ENCODE measurements around the gene CENPN. TPM values are rescaled to one million over a fixed set of nuclear protein-coding genes. Genes with fewer than 3 reads are reported as not detected.

Gene CENPN
- total and polyA plus RNA-seq, 4 donors: 4.4 to 7.0 (median 5.4) TPM

DNA sequence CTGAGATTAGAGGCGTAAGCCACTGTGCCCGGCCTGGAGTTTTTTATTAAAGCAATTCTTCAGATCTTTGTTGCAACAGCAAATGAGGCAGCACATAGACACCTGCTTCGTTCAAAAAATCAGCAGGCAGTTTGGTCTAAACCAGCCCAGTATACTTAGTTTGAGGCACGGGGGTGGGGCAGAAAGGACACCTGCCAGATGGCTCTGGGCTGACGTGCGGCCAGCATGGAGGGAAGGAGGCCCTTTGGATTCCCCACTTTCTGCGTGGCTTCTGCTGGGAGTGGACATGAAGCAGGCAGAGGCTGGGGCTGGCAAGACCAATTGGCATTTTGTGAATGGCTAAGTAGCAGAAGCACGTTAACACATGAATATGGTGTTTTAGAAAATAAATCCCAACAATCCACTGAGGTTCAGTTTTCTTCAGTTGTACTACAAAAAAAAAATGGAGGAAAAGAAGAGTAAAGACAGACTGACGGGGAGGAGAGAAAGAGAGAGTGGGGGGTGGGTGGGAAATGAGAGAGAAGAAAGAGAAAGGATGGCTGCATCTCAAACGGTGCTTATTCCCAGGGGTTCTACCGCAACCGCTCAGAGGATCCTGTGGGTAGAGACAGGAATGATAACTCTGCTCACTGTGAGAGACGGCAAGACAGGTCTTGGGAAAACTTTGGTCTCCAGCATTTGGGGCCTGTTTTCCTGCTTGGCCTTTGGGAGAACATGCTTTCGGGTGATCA, 53.7 kb downstream of the CENPN start:
- DNase-seq: no peak
- ATAC-seq (ENCODE audit: low FRiP score): no peak
- WGBS, 2 donors: 74 to 81% methylated on average over 14 of the region's 14 CpGs
- H3K27ac ChIP-seq (ENCODE audit: low read depth in 1 of 2, low read length in 2 of 2): no peak overlapping the region
- H3K27me3 ChIP-seq (ENCODE audit: control insufficient read depth in 1 of 2, insufficient read depth in 2 of 2, low read length in 1 of 2): no peaks in the 10 kb centered on the region
- H3K36me3 ChIP-seq (ENCODE audit: control insufficient read depth in 1 of 2, insufficient read depth in 2 of 2, low read length in 1 of 2): no peaks in the 10 kb centered on the region
- H3K4me3 ChIP-seq (ENCODE audit: low read length in 2 of 2): no peak overlapping the region
- H3K9me3 ChIP-seq (ENCODE audit: control insufficient read depth, low read length): no peaks in the 10 kb centered on the region
- H3K4me1 ChIP-seq (ENCODE audit: control insufficient read depth in 1 of 2, insufficient read depth in 2 of 2, low read length in 2 of 2): no peaks in the 10 kb centered on the region
- intact Hi-C loops (cut with DNase I): no loop called here

DNA sequence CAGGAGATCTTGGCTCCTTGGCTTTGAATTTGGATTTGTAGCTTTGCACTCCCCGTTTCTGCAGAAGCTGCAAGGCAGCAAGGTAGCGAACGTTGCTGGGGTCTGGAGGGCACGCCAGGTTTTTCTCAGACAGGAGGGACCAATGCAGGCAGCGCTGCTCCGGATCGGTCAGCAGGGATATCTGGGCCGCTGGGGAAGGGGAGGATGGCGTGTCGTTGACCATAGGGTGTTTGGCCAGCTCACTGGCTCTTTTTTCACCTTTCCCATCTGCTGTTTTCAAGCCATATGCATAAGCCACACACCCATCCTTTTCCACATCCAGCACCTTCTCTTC, 54.3 kb downstream of the CENPN start:
- H3K27ac ChIP-seq (ENCODE audit: low read depth in 1 of 2, low read length in 2 of 2): no peak overlapping the region
- H3K4me3 ChIP-seq (ENCODE audit: low read length in 2 of 2): no peak overlapping the region
- ATAC-seq (ENCODE audit: low FRiP score) (no peak), DNase-seq (no peak)
- H3K36me3 ChIP-seq (ENCODE audit: control insufficient read depth in 1 of 2, insufficient read depth in 2 of 2, low read length in 1 of 2): no peaks in the 10 kb centered on the region
- no peaks in the 10 kb centered on the region for H3K4me1 ChIP-seq (ENCODE audit: control insufficient read depth in 1 of 2, insufficient read depth in 2 of 2, low read length in 2 of 2)
- H3K27me3 ChIP-seq (ENCODE audit: control insufficient read depth in 1 of 2, insufficient read depth in 2 of 2, low read length in 1 of 2): no peaks in the 10 kb centered on the region
- H3K9me3 ChIP-seq (ENCODE audit: control insufficient read depth, low read length): no peaks in the 10 kb centered on the region
- intact Hi-C loops (cut with DNase I): no loop called here
- 78 to 83% methylated on average over 10 of the region's 10 CpGs for WGBS, 2 donors

DNA sequence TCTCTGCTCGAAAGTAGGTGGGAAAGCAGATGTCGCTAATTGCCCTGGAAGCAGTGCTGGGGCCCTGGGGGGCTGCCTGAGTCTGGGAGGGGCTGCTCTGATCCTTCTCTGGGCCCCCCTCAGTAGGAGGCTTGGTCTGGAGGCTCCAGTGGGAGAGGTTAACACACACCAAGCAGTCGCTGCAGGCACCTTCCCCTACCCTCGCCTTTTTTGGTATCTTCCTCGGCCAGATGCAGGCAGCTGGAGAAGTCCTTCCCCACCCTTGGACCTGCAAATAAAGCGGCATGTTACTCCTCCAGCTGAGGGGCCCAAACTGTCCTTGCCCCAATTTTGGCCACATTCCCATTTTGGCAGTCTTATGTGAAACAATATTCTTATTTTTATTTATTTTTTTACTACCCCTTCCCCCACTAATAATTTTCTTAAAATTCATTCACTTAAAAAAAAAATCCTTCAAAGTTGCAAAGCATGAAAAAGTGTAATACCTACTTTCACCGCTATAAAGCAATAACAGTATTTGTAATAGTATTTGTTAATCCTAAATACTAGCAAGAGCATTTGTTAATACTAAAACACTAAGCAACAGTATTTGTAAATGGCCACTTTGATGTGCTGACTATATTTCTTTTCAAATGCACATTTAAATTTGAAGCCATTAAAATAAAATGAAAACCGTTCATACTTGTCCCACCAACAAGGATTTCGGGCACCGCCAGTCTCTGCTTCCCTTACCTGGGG, 55.0 kb downstream of the CENPN start:
- Histone ChIP-seq H3K4me1 (ENCODE audit: control insufficient read depth in 1 of 2, insufficient read depth in 2 of 2, low read length in 2 of 2) (no peaks in the 10 kb centered on the region), H3K4me3 (ENCODE audit: low read length in 2 of 2) (no peak overlapping the region), H3K9me3 (ENCODE audit: control insufficient read depth, low read length) (no peaks in the 10 kb centered on the region), H3K36me3 (ENCODE audit: control insufficient read depth in 1 of 2, insufficient read depth in 2 of 2, low read length in 1 of 2) (no peaks in the 10 kb centered on the region), H3K27ac (ENCODE audit: low read depth in 1 of 2, low read length in 2 of 2) (no peak overlapping the region), H3K27me3 (ENCODE audit: control insufficient read depth in 1 of 2, insufficient read depth in 2 of 2, low read length in 1 of 2) (no peaks in the 10 kb centered on the region)
- DNase-seq (no peak), ATAC-seq (ENCODE audit: low FRiP score) (no peak)
- intact Hi-C loops (cut with DNase I): no loop called here
- WGBS, 2 donors: 85 to 89% methylated on average over 10 of the region's 10 CpGs

DNA sequence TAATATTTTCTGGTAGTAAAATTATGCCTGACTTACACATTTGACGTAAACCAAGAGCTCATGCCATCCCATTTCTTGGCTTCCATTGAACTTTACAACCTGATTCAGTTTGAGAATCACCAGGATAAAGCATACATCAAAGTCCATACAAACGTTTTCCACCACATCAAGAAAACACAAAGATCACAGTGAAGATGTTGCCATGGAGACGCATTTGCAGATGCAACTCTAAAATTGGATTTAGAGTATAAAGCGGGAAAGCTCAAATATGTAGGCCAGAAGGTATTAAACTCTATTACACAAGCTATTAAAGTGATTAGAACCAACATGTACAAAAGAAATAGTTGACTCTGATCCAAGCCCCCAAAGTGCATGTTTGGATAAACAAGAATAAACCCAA, 59.7 kb downstream of the CENPN start:
- Histone ChIP-seq H3K27ac (ENCODE audit: low read depth in 1 of 2, low read length in 2 of 2) (no peak overlapping the region), H3K9me3 (ENCODE audit: control insufficient read depth, low read length) (no peaks in the 10 kb centered on the region), H3K4me3 (ENCODE audit: low read length in 2 of 2) (no peak overlapping the region), H3K27me3 (ENCODE audit: control insufficient read depth in 1 of 2, insufficient read depth in 2 of 2, low read length in 1 of 2) (peaks cover 0 to 2% of the 10 kb centered on the region in 2 donors), H3K36me3 (ENCODE audit: control insufficient read depth in 1 of 2, insufficient read depth in 2 of 2, low read length in 1 of 2) (no peaks in the 10 kb centered on the region), H3K4me1 (ENCODE audit: control insufficient read depth in 1 of 2, insufficient read depth in 2 of 2, low read length in 2 of 2) (no peaks in the 10 kb centered on the region)
- 76 to 78% methylated on average over 4 of the region's 4 CpGs for WGBS, 2 donors
- DNase-seq: no peak
- no peak for ATAC-seq (ENCODE audit: low FRiP score)
- intact Hi-C loops (cut with DNase I): no loop called here

DNA sequence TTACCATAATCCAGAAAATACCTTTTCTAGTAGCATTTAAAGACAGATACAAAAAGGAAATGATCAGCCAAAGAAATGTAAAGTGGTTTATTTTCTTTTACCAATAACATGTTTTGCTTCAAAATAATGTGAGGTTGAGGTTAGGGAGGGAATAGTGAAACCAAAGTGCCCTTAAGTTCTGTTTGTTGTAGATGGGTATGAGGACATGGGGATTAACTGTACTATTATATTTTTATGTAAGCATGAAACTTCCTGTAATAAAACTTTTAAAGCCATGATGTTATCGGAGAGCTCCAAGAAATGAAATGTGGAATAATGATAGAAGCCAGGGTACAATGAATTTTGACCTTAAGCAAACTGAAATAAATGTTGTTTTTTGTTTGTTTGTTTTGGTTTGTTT, 60.2 kb downstream of the CENPN start:
- intact Hi-C loops (cut with DNase I): no loop called here
- Histone ChIP-seq H3K27ac (ENCODE audit: low read depth in 1 of 2, low read length in 2 of 2) (no peak overlapping the region), H3K36me3 (ENCODE audit: control insufficient read depth in 1 of 2, insufficient read depth in 2 of 2, low read length in 1 of 2) (no peaks in the 10 kb centered on the region), H3K4me1 (ENCODE audit: control insufficient read depth in 1 of 2, insufficient read depth in 2 of 2, low read length in 2 of 2) (no peaks in the 10 kb centered on the region), H3K9me3 (ENCODE audit: control insufficient read depth, low read length) (no peaks in the 10 kb centered on the region), H3K27me3 (ENCODE audit: control insufficient read depth in 1 of 2, insufficient read depth in 2 of 2, low read length in 1 of 2) (peaks cover 0 to 2% of the 10 kb centered on the region in 2 donors), H3K4me3 (ENCODE audit: low read length in 2 of 2) (no peak overlapping the region)
- WGBS, 2 donors: 78 to 81% methylated on average over 1 of the region's 1 CpG
- ATAC-seq (ENCODE audit: low FRiP score) (no peak), DNase-seq (no peak)

DNA sequence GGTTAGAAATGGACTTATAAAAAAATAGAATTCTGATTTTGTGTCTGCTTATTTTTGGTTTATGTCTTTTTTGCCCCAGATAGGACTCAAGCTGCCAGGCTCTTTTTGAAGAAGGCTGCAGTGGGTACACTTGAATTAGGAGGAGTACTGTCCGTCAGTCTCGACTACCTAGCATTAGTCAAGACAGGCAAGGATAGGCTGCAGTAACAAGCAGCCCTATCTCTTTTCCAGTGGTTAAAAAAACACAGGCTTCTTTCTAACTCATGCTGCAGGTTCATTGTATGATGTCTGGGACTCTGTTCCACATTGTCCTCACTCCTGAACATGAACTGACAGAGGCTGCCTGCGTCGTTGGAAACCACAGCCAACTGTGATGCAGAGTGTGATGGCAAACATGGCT, 62.0 kb downstream of the CENPN start:
- Histone ChIP-seq H3K27ac (ENCODE audit: low read depth in 1 of 2, low read length in 2 of 2) (no peak overlapping the region), H3K4me3 (ENCODE audit: low read length in 2 of 2) (no peak overlapping the region), H3K4me1 (ENCODE audit: control insufficient read depth in 1 of 2, insufficient read depth in 2 of 2, low read length in 2 of 2) (no peaks in the 10 kb centered on the region), H3K27me3 (ENCODE audit: control insufficient read depth in 1 of 2, insufficient read depth in 2 of 2, low read length in 1 of 2) (peaks cover 0 to 2% of the 10 kb centered on the region in 2 donors), H3K36me3 (ENCODE audit: control insufficient read depth in 1 of 2, insufficient read depth in 2 of 2, low read length in 1 of 2) (no peaks in the 10 kb centered on the region), H3K9me3 (ENCODE audit: control insufficient read depth, low read length) (no peaks in the 10 kb centered on the region)
- WGBS, 2 donors: 72 to 77% methylated on average over 4 of the region's 4 CpGs
- no peak for ATAC-seq (ENCODE audit: low FRiP score)
- no peak for DNase-seq
- intact Hi-C loops (cut with DNase I): no loop called here

DNA sequence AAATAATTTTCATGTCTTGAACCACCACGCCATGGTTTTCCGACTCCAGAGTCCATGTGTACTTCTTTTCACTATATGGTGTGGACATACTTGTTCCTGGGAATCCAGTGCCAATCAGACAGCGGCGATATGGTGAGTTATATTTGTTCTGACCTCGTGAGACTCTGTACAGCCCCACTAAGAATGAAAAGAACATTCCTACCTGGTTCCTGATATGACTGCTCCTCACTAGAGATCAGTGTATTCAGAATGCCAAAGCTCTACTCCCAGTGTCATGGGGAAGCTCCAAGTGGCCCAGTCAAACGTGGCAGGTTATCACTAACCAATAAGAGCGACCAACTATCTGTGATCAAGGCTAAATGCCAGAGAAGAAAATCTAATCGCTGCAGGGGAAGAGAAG, 64.0 kb downstream of the CENPN start:
- no peak overlapping the region for H3K4me3 ChIP-seq (ENCODE audit: low read length in 2 of 2)
- H3K4me1 ChIP-seq (ENCODE audit: control insufficient read depth in 1 of 2, insufficient read depth in 2 of 2, low read length in 2 of 2): no peaks in the 10 kb centered on the region
- ATAC-seq (ENCODE audit: low FRiP score): no peak
- WGBS, 2 donors: 78 to 79% methylated on average over 8 of the region's 8 CpGs
- intact Hi-C loops (cut with DNase I): no loop called here
- H3K27ac ChIP-seq (ENCODE audit: low read depth in 1 of 2, low read length in 2 of 2): no peak overlapping the region
- no peak for DNase-seq
- H3K27me3 ChIP-seq (ENCODE audit: control insufficient read depth in 1 of 2, insufficient read depth in 2 of 2, low read length in 1 of 2): peaks cover 0 to 2% of the 10 kb centered on the region in 2 donors
- H3K9me3 ChIP-seq (ENCODE audit: control insufficient read depth, low read length): no peaks in the 10 kb centered on the region
- H3K36me3 ChIP-seq (ENCODE audit: control insufficient read depth in 1 of 2, insufficient read depth in 2 of 2, low read length in 1 of 2): no peaks in the 10 kb centered on the region

DNA sequence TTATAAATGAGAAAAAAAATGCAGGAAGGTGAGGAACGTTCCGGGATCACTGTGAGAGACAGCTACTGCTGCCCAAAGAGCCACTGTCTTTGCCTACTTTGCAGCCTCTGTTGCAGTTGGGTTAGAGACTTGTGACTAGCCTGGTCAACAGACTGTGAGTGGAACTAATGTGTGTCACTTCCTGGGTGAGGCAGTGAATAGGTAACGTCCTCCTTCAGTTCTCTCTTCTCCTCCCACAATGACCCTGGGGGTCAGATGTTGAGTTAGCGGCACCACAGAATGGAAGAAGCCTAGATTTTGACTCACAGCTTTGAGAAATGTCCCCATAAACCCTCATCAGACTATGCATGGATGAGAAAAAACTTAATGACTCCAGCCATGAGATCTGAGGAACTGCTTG, 64.8 kb downstream of the CENPN start:
- no peaks in the 10 kb centered on the region for H3K36me3 ChIP-seq (ENCODE audit: control insufficient read depth in 1 of 2, insufficient read depth in 2 of 2, low read length in 1 of 2)
- DNase-seq: no peak
- H3K9me3 ChIP-seq (ENCODE audit: control insufficient read depth, low read length): no peaks in the 10 kb centered on the region
- 80 to 84% methylated on average over 4 of the region's 4 CpGs for WGBS, 2 donors
- no peak for ATAC-seq (ENCODE audit: low FRiP score)
- H3K27ac ChIP-seq (ENCODE audit: low read depth in 1 of 2, low read length in 2 of 2): no peak overlapping the region
- H3K4me1 ChIP-seq (ENCODE audit: control insufficient read depth in 1 of 2, insufficient read depth in 2 of 2, low read length in 2 of 2): no peaks in the 10 kb centered on the region
- H3K4me3 ChIP-seq (ENCODE audit: low read length in 2 of 2): no peak overlapping the region
- intact Hi-C loops (cut with DNase I): no loop called here
- peaks cover 0 to 2% of the 10 kb centered on the region in 2 donors for H3K27me3 ChIP-seq (ENCODE audit: control insufficient read depth in 1 of 2, insufficient read depth in 2 of 2, low read length in 1 of 2)
